Measurements from ENCODE around the gene VAMP8.

DNA sequence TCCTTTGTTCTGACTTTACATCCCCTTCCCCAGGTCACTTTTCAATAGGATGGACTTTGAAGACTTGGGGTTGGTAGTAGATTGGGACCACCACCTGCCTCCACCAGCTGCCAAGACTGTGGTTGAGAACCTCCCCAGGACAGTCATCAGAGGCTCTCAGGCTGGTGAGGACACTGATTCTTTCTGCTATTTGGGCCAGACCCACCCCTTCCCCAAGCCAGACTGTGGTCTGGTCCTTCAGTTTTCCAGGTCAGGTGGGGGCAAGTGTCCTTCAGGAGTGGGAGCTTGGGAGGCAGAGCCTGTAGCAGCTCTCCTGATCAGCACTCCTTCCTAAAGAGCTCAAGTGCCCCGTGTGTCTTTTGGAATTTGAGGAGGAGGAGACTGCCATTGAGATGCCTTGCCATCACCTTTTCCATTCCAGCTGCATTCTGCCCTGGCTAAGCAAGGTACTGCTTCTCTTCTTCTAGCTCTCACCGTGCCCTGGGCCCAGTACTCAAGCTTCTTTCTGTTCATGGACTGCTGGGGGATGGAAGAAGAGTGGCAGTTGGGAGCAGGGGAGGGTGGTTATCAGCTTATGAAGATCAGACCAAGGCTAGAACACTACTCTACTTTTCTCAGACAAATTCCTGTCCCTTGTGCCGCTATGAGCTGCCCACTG is 19.2 kb downstream of the VAMP8 start:
- TF ChIP-seq, protein P1, sequence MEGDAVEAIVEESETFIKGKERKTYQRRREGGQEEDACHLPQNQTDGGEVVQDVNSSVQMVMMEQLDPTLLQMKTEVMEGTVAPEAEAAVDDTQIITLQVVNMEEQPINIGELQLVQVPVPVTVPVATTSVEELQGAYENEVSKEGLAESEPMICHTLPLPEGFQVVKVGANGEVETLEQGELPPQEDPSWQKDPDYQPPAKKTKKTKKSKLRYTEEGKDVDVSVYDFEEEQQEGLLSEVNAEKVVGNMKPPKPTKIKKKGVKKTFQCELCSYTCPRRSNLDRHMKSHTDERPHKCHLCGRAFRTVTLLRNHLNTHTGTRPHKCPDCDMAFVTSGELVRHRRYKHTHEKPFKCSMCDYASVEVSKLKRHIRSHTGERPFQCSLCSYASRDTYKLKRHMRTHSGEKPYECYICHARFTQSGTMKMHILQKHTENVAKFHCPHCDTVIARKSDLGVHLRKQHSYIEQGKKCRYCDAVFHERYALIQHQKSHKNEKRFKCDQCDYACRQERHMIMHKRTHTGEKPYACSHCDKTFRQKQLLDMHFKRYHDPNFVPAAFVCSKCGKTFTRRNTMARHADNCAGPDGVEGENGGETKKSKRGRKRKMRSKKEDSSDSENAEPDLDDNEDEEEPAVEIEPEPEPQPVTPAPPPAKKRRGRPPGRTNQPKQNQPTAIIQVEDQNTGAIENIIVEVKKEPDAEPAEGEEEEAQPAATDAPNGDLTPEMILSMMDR (IDR thresholded peaks at IDR 0.05; ENCODE audit: low read depth, low read length, poor library complexity, severe bottlenecking), result no peak
- TF ChIP-seq EZH2phosphoT487 (IDR thresholded peaks at IDR 0.05; ENCODE audit: borderline replicate concordance, low read length), result no peak

Measured in DOHH2 (cell line).